ENCODE measurements around the gene CDON.

- TF ChIP-seq EP300 (IDR thresholded peaks at IDR 0.05; ENCODE audit: borderline replicate concordance): no peak
- TF ChIP-seq TEAD4 (IDR thresholded peaks at IDR 0.05): no peak
- no peak for TF ChIP-seq YY1 (IDR thresholded peaks at IDR 0.05; ENCODE audit: low read depth)
Observed at GRCh38 chr11:125952559-125952958, 110.1 kb downstream of the CDON start.

Data from Ishikawa (cell line).